GM19240 (cell line): ENCODE data around the gene PACS1.
"Not testable (repeated sequence)": the region's sequence is repeated elsewhere in the genome, so short reads cannot be mapped to it uniquely, and the experiment has no call there.

Source experiments
- DNase-seq: peaks from one replicate; pipeline ENCODE4 v3.0.0; 2011; ENCODE audit warnings: low spot score; ENCODE audit not compliant: insufficient read length

Gene PACS1

DNA sequence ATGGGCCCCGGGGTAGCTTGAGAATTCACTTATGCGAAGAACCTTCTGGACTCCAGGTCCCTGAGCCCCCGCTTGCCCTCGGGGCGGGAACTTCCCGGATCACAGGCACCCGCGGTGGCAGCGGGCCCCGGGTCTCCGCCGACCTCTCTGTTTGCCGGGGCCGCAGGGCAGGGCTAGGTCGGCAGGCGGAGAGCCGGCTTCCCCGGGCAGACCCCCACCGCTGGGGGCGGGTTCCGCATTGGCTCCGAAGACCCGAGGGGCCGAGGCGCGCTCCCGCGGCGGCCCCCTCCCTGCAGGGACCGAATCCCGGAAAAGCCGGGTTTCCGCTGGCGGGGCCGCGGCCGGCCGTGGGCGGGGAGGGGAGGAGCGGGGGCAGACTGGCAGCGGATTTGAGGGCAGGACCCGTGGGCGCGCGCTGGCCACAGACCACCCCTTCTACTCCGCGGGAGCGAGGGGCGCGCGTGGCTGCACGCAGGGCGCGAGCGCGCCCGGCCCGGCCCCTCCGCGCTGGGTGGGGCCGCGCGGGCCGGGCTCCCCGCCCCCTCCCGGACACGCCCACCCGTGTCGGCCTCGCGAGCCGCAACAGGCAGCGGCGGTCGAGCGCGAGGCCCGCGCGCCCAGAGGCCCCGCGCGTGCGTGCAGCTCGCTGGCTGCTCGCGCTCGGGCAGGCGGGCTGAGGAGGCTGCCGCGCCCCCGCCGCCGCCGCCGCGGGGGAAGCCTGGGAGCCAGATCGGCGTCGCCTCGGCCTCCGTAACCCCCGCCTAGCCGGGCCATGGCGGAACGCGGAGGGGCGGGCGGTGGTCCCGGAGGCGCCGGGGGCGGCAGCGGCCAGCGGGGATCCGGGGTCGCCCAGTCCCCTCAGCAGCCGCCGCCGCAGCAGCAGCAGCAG lies at the start of gene PACS1:
TSS of gene PACS1 (plus strand) at position 558 of the 889 bp plus-strand sequence. CDS start at position 773, 215 bp downstream.
- DNase-seq, result peak; percentile 67

DNA sequence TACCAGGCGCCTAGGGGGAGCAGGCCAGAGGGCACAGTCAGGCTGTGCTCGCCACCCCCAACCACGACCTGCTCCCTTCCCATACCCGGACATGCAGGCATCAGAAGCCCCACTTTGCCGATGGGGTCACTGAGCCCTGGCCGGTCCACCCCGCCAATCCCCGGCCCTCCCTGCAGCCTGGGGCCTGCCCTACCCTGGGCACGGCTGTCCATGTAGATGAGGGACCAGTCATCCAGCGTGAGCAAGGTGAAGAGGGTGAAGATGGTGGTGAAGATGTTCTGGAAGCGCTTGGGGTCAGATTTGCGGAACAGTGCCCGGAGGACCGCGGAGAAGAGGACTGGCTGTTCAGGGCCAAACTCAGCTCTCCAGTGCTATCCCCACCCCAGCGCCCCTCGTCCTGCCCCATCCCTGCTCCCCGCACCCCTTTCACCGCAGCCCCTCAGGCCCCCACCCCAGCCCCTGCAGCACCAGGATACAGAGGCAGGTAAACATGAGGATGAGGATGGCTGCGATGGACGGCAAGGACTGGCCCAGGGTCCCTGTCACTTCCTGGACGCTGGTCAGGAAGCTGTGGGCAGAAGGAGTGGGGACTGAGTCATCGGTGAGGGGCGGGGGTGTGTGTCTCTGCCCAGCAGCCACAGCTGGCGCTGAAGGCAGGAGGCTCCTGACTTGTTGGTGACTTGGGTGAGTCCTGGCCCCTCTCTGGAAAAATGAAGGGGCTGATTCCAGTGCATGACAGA lies 49.3 kb upstream of the PACS1 start:
- DNase-seq, result no peak

DNA sequence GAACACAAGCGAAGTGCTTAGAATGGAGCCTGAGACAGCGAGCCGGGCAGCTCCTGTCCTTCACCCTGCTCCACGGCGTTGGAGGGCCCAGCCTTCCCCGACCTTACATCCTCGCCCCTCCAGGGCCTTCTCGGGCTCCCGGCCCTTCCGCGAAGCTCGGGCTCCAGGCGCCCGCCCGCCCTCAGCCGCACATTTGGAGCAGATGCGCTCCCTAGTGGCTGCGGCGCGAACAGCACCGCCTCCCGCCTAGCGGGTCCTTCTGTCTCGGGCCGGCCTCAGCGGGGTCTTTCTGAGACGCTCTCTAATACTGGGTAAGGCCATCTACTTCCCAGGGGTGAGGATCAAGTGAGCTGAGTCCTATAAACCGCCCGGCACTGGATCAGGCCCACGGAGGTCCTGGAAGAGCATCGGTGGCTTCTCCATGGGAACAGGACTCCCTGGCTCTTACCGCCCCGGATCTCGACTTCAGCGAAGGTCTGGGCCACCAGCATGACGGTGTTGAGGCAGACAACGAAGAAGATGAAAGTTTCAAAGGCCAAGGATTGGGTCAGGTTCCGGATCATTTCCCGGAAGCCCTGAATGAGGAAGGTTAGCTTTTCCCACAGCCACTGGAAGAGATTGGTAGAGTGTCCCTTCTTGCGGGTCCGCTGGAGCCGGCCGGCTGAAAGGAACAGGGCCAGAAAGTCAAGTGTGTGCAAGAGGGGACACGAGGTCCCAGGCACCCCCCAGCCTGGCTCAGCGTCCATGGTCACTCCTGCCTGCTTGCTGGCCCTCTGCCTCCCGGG lies 47.5 kb upstream of the PACS1 start:
- DNase-seq, result peak; percentile 85

DNA sequence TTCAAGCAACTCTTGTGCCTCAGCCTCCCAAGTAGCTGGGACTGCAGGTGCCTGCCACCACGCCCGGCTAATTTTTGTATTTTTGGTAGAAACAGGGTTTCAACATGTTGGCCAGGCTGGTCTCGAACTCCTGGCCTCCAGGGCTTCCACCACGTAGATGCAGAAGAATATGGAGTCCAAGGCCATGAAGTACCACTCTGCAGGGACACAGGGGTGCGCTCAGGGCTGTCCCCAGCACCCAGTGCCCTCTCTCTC lies 47.0 kb upstream of the PACS1 start:
- DNase-seq, result not testable (repeated sequence)

DNA sequence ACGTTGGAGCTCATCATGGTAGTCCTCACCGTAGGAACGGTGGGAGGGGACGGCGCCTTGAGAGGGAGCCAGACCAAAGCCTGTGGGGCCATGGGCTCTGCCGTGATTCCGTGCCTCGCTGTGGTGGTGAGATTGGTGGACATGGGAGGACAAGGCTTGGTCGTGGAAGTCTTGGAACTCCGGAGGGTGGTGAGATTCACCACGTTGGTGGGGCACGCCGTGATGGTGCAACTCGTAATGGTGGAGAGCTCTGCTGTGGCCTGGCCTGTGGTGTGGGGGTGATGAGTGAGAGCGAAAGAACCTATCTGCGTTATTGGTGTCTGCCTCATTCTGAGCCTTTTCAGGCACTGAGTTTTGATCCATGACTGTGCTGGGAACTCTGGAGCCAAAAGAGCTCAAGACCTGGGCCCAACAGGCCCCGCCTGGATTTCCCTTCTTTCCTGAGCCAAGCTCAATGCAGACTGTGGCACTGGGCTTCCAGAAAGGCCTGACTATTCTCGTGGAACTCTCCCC lies 44.0 kb upstream of the PACS1 start, which contains the start of gene CATSPER1:
TSS of gene CATSPER1 (minus strand) at position 463 of the 513 bp plus-strand sequence. CDS start at position 363, 100 bp downstream.
- DNase-seq, result no peak

DNA sequence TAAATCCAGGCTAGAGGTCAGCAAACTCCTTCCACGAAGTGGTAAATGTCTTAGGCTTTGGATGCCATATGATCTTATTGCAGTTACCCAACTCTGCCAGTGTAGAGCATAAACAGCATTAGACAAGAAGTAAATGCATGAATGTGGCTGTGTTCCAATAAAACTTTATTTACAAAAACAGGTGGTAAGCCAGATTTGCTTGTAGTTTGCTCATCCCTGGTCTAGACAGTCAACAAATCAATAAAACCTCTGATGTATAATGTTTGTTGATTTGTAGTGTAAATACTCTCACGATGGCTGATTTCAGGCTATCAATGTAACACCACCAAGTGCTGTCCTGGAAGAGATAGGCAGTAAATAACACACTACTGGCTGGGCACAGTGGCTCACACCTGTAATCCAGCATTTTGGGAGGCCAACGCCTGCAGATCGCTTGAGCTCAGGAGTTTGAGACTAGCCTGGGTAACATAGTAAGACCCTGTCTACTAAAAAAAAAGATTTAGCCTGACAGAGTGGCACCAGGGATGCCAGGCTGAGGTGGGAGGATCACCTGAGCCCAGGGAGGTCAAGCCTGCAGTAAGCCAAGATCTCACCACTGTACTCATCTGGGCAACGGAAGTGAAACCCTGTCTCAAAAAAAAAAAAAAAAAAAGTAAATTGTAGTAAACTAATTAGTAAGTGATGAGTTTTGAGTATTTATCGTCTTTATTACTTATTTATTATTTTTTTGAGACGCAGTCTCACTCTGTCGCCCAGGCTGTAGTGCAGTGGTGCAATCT lies 36.9 kb upstream of the PACS1 start:
- DNase-seq, result no peak

DNA sequence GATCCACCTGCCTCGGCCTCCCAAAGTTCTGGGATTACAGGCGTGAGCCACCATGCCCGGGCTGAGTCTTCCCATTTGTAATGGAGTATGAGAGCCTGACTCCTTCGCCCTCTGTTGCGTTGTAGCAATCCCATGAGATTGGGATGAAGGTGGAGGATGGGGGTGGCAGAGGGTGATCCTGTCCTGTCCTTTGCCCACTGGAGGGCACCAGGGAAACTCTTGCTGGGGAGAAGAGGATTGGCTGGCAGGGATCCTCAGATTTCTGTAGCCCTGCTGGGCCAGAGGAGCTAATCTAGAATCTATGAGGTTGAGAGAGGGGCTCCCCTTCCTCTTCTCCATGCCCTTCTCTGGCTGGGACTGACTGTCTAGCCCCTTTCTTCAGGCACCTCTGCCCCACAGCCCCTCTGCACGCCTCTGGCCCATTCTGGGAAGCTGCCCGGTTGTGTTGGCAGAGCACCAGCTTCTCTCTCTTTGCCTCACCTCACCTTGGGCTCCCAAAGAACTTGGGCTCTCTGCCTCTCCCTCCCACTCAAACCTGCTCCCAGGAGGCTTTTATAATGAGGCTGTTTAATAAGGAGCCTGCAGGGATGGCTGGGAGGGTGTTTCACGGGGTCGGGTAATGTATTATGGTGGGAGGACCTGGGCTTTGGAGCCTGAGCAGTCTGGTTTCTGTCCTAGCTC lies 34.3 kb upstream of the PACS1 start:
- DNase-seq, result no peak

DNA sequence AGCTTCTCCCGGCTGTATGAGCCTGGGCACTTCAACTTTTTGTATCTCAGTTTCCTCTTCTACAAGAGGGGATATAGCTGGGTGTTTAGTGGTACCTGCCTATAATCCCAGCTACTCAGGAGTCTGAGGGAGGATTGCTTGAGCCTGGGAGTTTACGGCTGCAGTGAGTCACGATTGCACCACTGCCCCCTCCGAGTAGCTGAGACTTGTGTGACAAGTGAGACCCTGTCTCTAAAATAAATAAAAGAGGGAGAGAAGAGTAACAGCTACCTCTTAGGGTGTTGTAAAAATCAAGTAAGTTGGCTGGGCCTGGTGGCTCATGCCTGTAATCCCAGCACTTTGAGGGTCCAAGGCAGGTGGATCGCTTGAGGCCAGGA lies 33.8 kb upstream of the PACS1 start:
- no peak for DNase-seq

DNA sequence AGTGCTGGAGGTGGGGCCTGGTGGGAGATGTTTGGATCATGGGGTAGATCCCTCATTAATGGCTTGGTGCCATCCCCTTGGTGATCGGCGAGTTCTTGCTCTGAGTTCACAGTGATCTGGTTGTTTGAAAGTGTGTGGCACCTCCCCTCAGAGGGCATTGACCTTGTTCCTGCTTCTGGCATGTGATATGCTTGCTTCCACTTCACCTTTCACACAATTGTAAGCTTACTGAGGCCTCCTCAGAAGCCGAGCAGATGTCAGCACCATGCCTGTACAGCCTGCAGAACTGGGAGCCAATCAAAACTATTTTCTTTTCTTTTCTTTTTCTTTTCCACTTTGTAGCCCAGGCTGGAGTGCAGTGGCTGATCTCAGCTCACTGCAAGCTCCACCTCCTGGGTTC lies 32.7 kb upstream of the PACS1 start:
- no peak for DNase-seq

DNA sequence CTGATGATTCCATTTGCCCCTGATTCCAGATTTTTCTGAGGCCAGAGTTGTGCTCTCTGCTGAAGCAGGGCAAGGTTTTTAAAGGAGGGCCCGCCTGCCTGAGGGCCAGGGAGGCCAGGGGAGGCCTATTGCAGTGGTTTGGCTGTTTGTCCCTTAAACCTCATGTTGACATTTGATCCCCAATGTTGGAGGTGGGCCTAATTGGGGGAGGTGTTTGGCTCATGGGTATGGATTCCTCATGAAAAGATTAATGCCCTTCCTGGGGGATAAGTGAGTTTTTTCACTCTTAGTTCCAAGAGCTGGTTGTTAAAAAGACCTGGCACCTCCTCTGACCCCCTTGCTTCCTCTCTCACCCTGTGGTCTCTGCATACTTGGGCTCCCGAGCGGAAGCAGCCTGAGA lies 30.3 kb upstream of the PACS1 start:
- no peak for DNase-seq

DNA sequence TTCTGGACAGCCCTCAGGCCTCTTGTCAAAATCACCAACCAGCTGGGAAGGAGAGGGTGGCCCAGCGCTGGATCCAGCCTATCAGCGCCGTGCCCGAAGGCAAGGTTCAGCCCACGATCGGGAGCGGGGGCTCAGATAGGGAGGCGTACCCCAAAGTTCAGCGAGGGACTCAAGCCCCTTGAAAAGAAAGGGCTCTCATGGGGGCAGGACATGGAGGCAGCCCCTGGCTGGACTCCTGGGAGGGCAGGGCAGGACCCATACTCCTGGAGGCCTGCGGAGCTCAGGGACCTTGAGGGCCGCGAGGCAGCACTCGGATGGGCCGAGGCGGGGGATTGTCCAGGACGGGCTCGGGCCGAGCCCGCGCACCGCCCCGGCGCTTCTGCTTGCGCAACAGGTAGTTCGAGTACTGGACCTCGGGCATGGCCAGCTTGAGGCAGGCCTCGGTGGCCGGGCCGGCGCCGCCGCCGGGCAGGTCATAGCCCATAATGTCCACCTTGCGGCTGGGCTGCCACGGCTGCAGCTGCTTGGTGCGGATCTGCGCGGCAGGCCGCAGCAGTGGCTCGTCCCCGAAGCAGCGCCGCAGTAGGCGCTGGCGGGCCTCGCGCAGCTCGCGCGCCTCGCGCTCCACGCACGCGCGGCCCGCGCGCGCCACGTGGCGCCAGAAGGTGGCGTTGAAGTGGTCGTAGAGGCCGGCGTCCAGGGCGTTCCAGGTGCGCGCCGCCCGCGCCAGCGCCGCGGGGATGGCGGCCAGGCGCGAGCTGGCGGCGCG lies 27.7 kb upstream of the PACS1 start:
- no peak for DNase-seq

DNA sequence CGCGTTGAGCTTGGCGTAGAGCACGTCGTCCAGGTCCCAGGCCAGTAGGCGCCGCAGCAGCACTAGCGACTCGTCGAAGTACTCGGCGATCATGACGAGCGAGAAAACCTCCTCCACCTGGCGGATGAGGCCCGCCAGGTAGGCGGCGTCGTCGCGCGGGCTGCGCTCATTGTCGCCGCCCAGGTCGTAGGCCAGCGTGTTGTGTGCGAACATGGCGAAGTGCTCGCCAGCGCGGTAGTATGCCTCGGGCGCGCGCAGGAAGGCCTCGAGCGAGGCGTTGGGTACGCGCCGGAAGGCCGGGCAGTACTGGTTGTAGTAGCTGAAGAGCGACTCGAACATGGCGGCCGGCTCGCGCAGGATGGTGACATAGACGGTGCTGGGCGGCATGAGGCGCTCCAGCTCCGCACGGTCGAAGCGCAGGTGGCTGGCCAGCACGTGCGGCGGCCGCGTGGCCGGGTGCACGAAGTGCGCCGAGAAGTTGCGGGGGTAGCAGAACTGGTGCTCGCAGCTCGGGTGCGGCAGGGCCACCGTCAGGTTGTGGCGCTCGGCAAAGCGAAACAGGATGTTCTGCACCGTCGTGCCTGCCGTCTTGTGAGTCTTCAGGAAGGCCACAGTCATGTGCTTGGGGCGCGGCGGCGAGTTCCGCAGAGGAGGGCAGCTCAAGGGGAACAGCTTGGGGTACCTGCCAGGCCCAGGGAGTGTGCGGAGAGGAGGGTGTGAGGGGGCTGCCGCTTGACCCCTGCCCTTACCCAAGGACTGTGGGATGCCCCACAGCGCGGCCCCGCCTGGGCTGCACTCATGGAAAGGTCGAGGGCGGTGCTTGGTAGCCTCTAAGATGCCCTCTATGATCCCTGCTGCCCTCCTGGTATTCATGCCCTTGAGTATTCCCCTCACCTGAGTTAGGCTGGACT lies 26.8 kb upstream of the PACS1 start:
- no peak for DNase-seq

DNA sequence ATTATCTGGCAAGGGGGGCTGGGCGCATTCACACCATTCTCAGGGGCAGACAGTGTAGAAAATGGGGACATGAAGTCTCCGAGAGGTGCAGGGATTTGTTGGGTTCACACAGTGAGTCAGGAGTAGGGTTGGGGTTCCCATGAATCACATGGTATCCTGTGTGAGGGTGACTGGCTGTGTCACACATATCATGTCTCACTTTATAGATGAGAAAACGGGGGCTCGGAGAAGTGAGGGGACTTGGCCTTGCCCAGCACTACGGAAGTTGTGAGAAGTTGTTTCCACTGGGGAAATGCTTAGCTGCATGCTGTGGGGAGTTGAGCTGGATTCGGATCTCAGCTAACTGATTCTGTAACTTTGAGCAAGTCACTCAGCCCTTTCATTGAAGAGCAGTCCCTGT lies 25.3 kb upstream of the PACS1 start:
- DNase-seq, result no peak

DNA sequence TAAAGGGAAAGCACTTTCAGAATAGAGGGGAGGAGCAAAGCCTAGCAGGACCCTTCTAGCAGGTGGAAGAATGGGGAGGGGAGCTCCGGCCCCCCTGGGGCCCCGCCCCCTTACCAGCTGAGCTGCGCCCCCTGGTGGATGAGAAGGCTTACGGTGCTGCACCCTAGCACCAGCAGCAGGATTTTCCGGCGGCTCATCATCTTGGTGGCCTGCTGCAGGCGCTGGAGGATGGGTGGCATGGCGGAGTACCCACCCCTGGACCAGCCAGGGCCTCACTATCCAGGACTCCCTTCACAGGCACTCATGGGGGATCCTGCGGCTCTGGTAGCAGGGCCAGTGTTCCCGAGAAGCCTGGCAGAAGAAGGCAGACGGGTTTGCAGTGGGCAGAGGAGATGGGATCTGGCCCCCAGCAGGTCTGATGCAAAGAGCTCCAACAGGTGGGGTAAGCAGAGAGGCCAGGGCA lies 24.9 kb upstream of the PACS1 start:
- DNase-seq, result peak; percentile 95

DNA sequence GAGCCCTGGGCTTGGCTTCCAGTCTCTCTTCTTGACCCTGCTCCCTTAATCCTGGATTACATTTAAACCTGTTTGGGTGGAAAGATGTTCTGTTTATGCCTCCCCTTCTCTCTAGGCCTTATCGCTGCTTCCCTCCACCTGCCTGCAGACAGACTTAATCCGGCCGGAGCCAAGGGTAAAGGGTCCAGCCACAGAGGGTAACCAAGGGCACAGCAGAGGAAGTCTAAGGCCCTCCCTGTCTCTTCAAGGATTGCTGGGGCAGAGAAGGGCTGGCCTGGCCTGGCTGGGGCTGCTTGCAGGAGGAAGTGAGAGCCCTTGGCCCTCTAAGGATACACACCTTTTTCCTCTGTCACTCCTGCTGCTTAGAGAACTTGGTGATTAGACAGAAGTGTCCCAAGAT lies 23.2 kb upstream of the PACS1 start:
- DNase-seq, result no peak

DNA sequence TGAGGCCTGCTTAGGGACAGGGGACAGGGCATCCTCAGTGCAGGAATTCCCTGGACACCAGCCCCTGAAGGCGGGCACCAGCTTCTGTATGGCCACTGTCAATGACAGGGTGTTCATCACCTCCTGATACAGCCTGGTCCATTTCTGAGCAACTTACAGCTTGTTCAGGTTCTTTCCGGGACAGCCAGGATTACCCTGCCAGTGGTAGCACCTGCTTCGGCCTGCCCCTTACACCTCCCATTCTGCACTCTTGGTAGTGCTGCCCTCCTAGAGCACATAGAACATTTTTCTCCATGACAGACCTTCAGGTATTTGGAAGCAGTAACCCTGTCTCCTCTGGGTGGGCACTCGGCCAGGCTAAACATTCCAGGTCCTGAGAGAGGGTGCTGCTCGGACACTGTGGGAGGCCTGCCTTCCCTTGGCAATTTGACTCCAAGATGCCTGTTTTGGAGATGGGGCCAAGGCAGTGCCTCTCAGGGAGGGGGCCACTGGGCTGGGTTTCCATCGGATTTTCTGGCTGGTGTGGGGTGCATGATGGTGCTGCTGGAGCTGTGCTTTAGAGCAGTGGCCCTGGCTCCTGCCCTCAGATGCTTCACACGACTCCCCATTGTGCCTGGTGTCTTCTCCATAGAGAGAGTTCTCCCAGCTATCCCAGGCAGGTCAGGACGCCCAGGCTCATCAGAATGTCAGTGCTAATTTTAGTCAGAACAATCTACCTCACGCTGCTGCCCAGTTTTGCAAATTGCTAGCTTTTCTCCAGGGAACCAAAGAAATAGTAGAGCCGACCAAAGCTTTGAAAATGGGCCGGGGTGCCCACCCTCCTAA lies 22.3 kb upstream of the PACS1 start:
- no peak for DNase-seq

DNA sequence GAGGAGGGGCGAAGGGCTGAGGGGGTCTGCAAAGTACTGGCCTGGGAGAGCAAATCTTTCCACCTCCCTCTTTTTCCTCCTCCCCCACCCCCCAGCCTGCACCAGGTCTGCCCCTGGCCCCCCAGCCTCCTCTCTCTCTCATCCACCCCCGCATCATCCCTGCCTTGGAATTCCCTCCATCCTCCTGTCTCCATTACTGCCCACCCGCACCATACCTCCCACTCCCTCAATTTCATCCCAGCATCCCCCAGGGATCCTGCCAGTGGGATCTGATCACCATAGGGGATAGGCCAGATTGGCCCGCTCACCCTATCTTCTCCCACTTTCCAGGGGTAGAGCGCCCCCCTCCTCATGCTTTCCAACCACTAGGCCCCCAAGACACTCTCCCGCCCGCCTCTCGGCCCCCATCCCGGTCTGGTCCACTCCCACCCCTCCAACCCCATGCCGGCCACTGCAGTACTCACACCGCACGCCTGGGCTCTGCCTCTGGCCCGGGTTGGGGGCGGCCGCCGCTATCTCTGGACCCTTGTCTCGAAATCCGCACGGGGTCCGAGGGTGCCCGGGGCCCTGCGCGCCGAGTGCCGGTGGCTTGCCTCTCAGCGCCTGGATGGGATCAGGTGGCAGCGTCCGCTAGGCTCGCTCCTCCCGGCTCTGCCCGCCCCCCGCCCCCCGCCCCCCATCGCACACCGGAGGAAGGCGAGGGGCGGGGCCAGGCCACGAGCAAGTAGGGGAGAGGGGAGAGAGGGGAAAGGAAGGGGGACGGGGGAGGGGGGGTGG lies 21.3 kb upstream of the PACS1 start, which contains the start of gene GAL3ST3:
TSS of gene GAL3ST3 (minus strand) at position 615 of the 777 bp plus-strand sequence. CDS start 3,746 bp downstream, outside the sequence.
- DNase-seq, result no peak
